ENCODE measurements around the gene COL24A1. TPM values are rescaled to one million over a fixed set of nuclear protein-coding genes. Genes with fewer than 3 reads are reported as not detected.
"Not testable (repeated sequence)": the region's sequence is repeated elsewhere in the genome, so short reads cannot be mapped to it uniquely, and the experiment has no call there.

Gene COL24A1
- total RNA-seq, 4 donors from 2014 or later: 0.32 to 1.8 (median 0.72) TPM

DNA sequence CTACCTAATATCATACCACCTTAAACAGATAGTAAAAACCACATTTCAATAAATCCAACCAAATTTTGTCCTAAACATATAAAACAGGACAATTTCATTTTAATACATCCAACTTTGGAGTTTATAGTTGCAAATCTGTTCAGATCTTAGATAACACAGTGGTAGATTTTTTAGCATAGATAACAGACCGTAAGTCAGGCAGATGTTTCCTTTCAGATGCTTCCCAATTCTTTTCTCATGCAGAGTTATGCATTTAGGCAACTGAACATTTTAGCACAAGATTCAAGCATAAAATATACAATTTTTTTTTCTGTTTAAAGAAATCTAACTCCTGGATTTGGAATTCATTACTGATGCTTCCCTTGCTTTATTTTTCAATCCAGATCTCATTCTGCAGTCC is 291.8 kb downstream of the COL24A1 start:
- TF ChIP-seq POLR2A (IDR thresholded peaks at IDR 0.05) (no peak), POLR2AphosphoS5 (IDR thresholded peaks at IDR 0.05) (no peak), EP300 (IDR thresholded peaks at IDR 0.05) (no peak)
- TF ChIP-seq, protein P1, sequence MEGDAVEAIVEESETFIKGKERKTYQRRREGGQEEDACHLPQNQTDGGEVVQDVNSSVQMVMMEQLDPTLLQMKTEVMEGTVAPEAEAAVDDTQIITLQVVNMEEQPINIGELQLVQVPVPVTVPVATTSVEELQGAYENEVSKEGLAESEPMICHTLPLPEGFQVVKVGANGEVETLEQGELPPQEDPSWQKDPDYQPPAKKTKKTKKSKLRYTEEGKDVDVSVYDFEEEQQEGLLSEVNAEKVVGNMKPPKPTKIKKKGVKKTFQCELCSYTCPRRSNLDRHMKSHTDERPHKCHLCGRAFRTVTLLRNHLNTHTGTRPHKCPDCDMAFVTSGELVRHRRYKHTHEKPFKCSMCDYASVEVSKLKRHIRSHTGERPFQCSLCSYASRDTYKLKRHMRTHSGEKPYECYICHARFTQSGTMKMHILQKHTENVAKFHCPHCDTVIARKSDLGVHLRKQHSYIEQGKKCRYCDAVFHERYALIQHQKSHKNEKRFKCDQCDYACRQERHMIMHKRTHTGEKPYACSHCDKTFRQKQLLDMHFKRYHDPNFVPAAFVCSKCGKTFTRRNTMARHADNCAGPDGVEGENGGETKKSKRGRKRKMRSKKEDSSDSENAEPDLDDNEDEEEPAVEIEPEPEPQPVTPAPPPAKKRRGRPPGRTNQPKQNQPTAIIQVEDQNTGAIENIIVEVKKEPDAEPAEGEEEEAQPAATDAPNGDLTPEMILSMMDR (IDR thresholded peaks at IDR 0.05): no peak
- H3K36me3 ChIP-seq: no peaks in the 10 kb centered on the region
- 25% methylated on average over 1 of the region's 1 CpG for WGBS
- no peaks in the 10 kb centered on the region for H3K27me3 ChIP-seq
- H3K4me1 ChIP-seq: no peaks in the 10 kb centered on the region
- no peaks in the 10 kb centered on the region for H3K9me3 ChIP-seq
- H3K4me3 ChIP-seq: no peak overlapping the region
- H3K27ac ChIP-seq: no peak overlapping the region
- no peak for DNase-seq (ENCODE audit: low spot score in 2 of 2)

DNA sequence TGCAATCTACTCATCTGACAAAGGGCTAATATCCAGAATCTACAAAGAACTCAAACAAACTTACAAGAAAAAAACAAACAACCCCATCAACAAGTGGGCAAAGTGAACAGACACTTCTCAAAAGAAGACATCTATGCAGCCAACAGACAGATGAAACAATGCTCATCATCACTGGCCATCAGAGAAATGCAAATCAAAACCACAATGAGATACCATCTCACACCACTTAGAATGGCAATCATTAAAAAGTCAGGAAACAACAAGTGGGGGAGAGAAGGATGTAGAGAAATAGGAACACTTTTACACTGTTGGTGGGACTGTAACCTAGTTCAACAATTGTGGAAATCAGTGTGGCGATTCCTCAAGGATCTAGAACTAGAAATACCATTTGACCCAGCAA is 292.9 kb downstream of the COL24A1 start:
- not testable (repeated sequence) for H3K4me3 ChIP-seq; H3K36me3 ChIP-seq; H3K9me3 ChIP-seq; DNase-seq (ENCODE audit: low spot score in 2 of 2); H3K27ac ChIP-seq; H3K4me1 ChIP-seq; H3K27me3 ChIP-seq
- WGBS: 96% methylated on average over 1 of the region's 1 CpG

DNA sequence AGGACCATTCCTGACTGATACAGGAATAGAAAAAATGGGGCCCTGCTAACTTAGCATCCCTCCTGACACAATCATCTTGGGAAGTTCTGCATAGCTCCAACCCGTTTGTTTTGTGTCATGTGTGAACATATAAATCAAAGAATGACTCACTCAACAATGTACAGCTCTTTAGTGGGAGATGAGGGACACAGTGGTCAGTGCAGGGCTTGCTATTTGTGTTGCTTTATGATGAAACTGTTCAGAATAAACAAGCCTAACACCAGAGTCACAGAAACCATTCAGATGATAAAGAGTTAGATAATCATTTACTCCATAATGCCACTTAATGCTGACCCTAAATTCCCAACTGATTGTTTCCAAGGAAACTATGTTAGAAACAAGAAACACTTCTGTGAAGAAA is 294.1 kb downstream of the COL24A1 start:
- no peak for DNase-seq (ENCODE audit: low spot score in 2 of 2)
- WGBS: 17% methylated on average over 1 of the region's 1 CpG
- Histone ChIP-seq H3K4me3 (no peak overlapping the region), H3K36me3 (no peaks in the 10 kb centered on the region), H3K27me3 (no peaks in the 10 kb centered on the region), H3K27ac (no peak overlapping the region), H3K9me3 (no peaks in the 10 kb centered on the region), H3K4me1 (no peaks in the 10 kb centered on the region)
- no peak for TF ChIP-seq POLR2AphosphoS5 (IDR thresholded peaks at IDR 0.05)
- no peak for TF ChIP-seq EP300 (IDR thresholded peaks at IDR 0.05)
- TF ChIP-seq, protein P1 (IDR thresholded peaks at IDR 0.05): no peak
- no peak for TF ChIP-seq POLR2A (IDR thresholded peaks at IDR 0.05)

DNA sequence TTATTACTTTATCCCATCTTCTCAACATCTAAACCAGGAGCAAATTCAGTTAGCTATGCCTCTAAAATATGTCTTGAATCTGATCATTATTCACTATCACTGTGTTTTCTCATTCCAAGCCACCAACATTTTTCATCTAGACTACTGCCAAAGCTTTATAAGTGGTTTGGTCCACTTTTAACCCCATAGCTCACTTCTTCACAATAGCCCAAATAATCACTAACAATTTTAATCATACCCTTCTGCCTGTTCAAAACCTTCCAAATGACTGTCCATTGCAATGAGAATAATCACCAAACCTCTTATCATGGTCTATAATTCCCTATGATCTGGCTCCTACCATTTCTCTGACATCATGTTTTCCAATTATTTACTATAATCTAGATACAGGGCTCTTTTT is 298.6 kb downstream of the COL24A1 start:
- no peaks in the 10 kb centered on the region for H3K27me3 ChIP-seq
- H3K4me3 ChIP-seq: no peak overlapping the region
- H3K36me3 ChIP-seq: no peaks in the 10 kb centered on the region
- H3K9me3 ChIP-seq: no peaks in the 10 kb centered on the region
- DNase-seq (ENCODE audit: low spot score in 2 of 2): no peak
- no peaks in the 10 kb centered on the region for H3K4me1 ChIP-seq
- H3K27ac ChIP-seq: no peak overlapping the region
- TF ChIP-seq POLR2AphosphoS5 (IDR thresholded peaks at IDR 0.05) (no peak), POLR2A (IDR thresholded peaks at IDR 0.05) (no peak)

DNA sequence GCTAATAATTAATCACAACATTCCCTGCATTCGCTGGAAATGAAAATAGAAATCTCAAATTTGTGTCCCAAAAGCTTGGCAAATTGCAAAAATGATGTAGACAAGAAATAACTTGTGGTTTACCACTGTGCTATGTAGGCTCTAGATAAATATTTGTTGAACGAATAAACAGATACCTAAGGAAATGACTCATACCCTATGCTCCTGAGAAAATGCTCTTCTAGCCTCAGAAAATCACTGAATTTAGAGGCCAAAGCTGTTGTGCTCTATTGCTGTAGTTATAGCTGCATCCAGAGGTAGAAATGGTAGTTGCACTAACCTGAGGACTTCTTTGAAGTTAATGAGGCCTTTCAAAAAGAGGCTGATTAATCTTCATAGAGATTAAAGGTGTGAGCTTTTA is 306.3 kb downstream of the COL24A1 start:
- Histone ChIP-seq H3K4me1 (no peaks in the 10 kb centered on the region), H3K36me3 (no peaks in the 10 kb centered on the region), H3K9me3 (no peaks in the 10 kb centered on the region), H3K27me3 (no peaks in the 10 kb centered on the region), H3K4me3 (no peak overlapping the region), H3K27ac (no peak overlapping the region)
- WGBS: 18% methylated on average over 2 of the region's 2 CpGs
- TF ChIP-seq EP300 (IDR thresholded peaks at IDR 0.05) (no peak), POLR2A (IDR thresholded peaks at IDR 0.05) (no peak), POLR2AphosphoS5 (IDR thresholded peaks at IDR 0.05) (no peak)
- TF ChIP-seq, protein P1 (IDR thresholded peaks at IDR 0.05): no peak
- no peak for DNase-seq (ENCODE audit: low spot score in 2 of 2)

DNA sequence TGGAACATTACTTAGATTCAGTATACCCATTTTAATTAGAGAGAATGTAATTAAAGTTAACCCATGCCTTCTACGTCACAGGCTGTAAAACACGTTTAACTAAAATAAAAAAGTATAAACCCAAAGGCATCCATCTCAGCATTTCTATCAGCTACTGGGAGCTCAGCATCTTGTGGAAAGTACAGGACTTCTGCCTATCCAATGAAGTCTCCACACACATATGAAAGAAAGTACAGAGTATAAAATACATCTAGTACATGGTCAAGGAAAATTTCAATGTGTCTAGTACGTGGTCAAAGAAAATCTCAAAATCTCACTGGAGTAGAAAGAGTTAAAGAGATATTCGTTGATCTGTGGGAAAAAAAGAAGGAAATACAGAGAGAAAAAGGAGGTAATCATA is 306.9 kb downstream of the COL24A1 start:
- H3K27me3 ChIP-seq: no peaks in the 10 kb centered on the region
- no peaks in the 10 kb centered on the region for H3K9me3 ChIP-seq
- H3K4me1 ChIP-seq: no peaks in the 10 kb centered on the region
- TF ChIP-seq POLR2AphosphoS5 (IDR thresholded peaks at IDR 0.05): no peak
- no peak for TF ChIP-seq EP300 (IDR thresholded peaks at IDR 0.05)
- TF ChIP-seq, protein P1 (IDR thresholded peaks at IDR 0.05): no peak
- no peak for TF ChIP-seq POLR2A (IDR thresholded peaks at IDR 0.05)
- DNase-seq (ENCODE audit: low spot score in 2 of 2): no peak
- WGBS: 72% methylated on average over 4 of the region's 4 CpGs
- no peak overlapping the region for H3K4me3 ChIP-seq
- no peaks in the 10 kb centered on the region for H3K36me3 ChIP-seq
- no peak overlapping the region for H3K27ac ChIP-seq
